ENCODE results near the gene CFAP65. TPM values are rescaled to one million over a fixed set of nuclear protein-coding genes. Genes with fewer than 3 reads are reported as not detected.

CFAP65 gene
- total RNA-seq, 2 experiments from 2014 or later = not detected

- DNase-seq = no peak
- Mint-ChIP-seq H3K27me3 (peaks cover 57% of the 10 kb centered on the region), H3K36me3 (ENCODE audit: low read depth) (no peaks in the 10 kb centered on the region), H3K9me3 (no peaks in the 10 kb centered on the region), H3K27ac (no peak overlapping the region), H3K4me3 (no peak overlapping the region), H3K4me1 (peaks cover 4% of the 10 kb centered on the region)
- POLR2A ChIA-PET = no interaction called here
- CTCF ChIA-PET = interaction anchor here (1.0 kb wide), 1 partner anchor 33 kb away, joined by 3 read pairs; no protein-coding TSS in a partner anchor
Measured at GRCh38 chr2:219037783-219038499, 3.4 kb downstream of the CFAP65 start.

GRCh38 chr2:219035942-219036341 lies 5.4 kb downstream of the CFAP65 start:
- ChIA-PET POLR2A (no interaction called here), CTCF (no interaction called here)
- no peaks in the 10 kb centered on the region for H3K36me3 Mint-ChIP-seq (ENCODE audit: low read depth)
- DNase-seq = no peak
- H3K27ac Mint-ChIP-seq = no peak overlapping the region
- peaks cover 51% of the 10 kb centered on the region for H3K27me3 Mint-ChIP-seq
- H3K4me1 Mint-ChIP-seq = no peaks in the 10 kb centered on the region
- H3K4me3 Mint-ChIP-seq = no peak overlapping the region
- H3K9me3 Mint-ChIP-seq = no peaks in the 10 kb centered on the region

GRCh38 chr2:219034823-219035222 lies 6.5 kb downstream of the CFAP65 start:
- ChIA-PET CTCF (no interaction called here), POLR2A (no interaction called here)
- H3K4me3 Mint-ChIP-seq = no peak overlapping the region
- H3K9me3 Mint-ChIP-seq = no peaks in the 10 kb centered on the region
- no peaks in the 10 kb centered on the region for H3K36me3 Mint-ChIP-seq (ENCODE audit: low read depth)
- H3K27me3 Mint-ChIP-seq = peaks cover 42% of the 10 kb centered on the region
- H3K27ac Mint-ChIP-seq = no peak overlapping the region
- DNase-seq = no peak
- H3K4me1 Mint-ChIP-seq = no peaks in the 10 kb centered on the region

- DNase-seq = no peak
- ChIA-PET POLR2A (no interaction called here), CTCF (interaction anchor here (4.6 kb wide), 1 partner anchor 123 kb away, joined by 76 read pairs; no protein-coding TSS in a partner anchor)
- Mint-ChIP-seq H3K27ac (no peak overlapping the region), H3K27me3 (peaks cover 33% of the 10 kb centered on the region), H3K4me3 (no peak overlapping the region), H3K4me1 (no peaks in the 10 kb centered on the region), H3K9me3 (no peaks in the 10 kb centered on the region), H3K36me3 (ENCODE audit: low read depth) (no peaks in the 10 kb centered on the region)
Measured at GRCh38 chr2:219032051-219032745, 9.1 kb downstream of the CFAP65 start.

GRCh38 chr2:219031005-219031738 lies 10.1 kb downstream of the CFAP65 start:
- Mint-ChIP-seq H3K9me3 (no peaks in the 10 kb centered on the region), H3K36me3 (ENCODE audit: low read depth) (no peaks in the 10 kb centered on the region), H3K4me3 (no peak overlapping the region), H3K4me1 (no peaks in the 10 kb centered on the region), H3K27me3 (peaks cover 33% of the 10 kb centered on the region), H3K27ac (no peak overlapping the region)
- CTCF ChIA-PET = interaction anchor here (1.4 to 4.6 kb wide), 4 partner anchors 10 to 124 kb away, joined by 3 to 76 read pairs (median 20); partner anchors contain the start of gene CFAP65
- POLR2A ChIA-PET = no interaction called here
- no peak for DNase-seq

GRCh38 chr2:219030177-219030940 lies 11.0 kb downstream of the CFAP65 start:
- POLR2A ChIA-PET = interaction anchor here (0.5 to 1.3 kb wide), 2 partner anchors 10 to 150 kb away, joined by 3 read pairs; no protein-coding TSS in a partner anchor
- no peak for DNase-seq
- CTCF ChIA-PET = interaction anchor here (0.6 to 4.6 kb wide), 36 partner anchors 10 to 358 kb away, joined by 3 to 76 read pairs (median 4); partner anchors contain the start of genes CFAP65 and DNPEP

GRCh38 chr2:219029829-219030165 lies 11.5 kb downstream of the CFAP65 start:
- Mint-ChIP-seq H3K4me1 (no peaks in the 10 kb centered on the region), H3K27me3 (peaks cover 23% of the 10 kb centered on the region), H3K4me3 (no peak overlapping the region), H3K36me3 (ENCODE audit: low read depth) (no peaks in the 10 kb centered on the region), H3K27ac (no peak overlapping the region), H3K9me3 (no peaks in the 10 kb centered on the region)
- CTCF ChIA-PET = interaction anchor here (0.6 to 4.6 kb wide), 36 partner anchors 9 to 358 kb away, joined by 3 to 76 read pairs (median 4); partner anchors contain the start of genes CFAP65 and DNPEP
- peak; percentile 76 for DNase-seq
- POLR2A ChIA-PET = interaction anchor here (0.5 to 1.3 kb wide), 2 partner anchors 9 to 151 kb away, joined by 3 read pairs; no protein-coding TSS in a partner anchor

More at GRCh38 chr2:219030177-219030940, 11.0 kb downstream of the CFAP65 start:
- Mint-ChIP-seq H3K36me3 (ENCODE audit: low read depth) (no peaks in the 10 kb centered on the region), H3K4me3 (no peak overlapping the region), H3K4me1 (no peaks in the 10 kb centered on the region), H3K9me3 (no peaks in the 10 kb centered on the region), H3K27me3 (peaks cover 28% of the 10 kb centered on the region), H3K27ac (no peak overlapping the region)

GRCh38 chr2:219028996-219029828 lies 12.1 kb downstream of the CFAP65 start:
- CTCF ChIA-PET = interaction anchor here (0.6 to 4.6 kb wide), 36 partner anchors 9 to 359 kb away, joined by 3 to 76 read pairs (median 4); partner anchors contain the start of genes CFAP65 and DNPEP
- H3K27me3 Mint-ChIP-seq = peaks cover 17% of the 10 kb centered on the region
- no peaks in the 10 kb centered on the region for H3K36me3 Mint-ChIP-seq (ENCODE audit: low read depth)
- no peaks in the 10 kb centered on the region for H3K9me3 Mint-ChIP-seq
- no peak overlapping the region for H3K27ac Mint-ChIP-seq
- POLR2A ChIA-PET = interaction anchor here (1.3 kb wide), 1 partner anchor 9 kb away, joined by 3 read pairs; no protein-coding TSS in a partner anchor
- no peak overlapping the region for H3K4me3 Mint-ChIP-seq
- DNase-seq = no peak
- H3K4me1 Mint-ChIP-seq = no peaks in the 10 kb centered on the region

GRCh38 chr2:219028141-219028540 lies 13.2 kb downstream of the CFAP65 start:
- Mint-ChIP-seq H3K4me1 (no peaks in the 10 kb centered on the region), H3K9me3 (no peaks in the 10 kb centered on the region), H3K4me3 (no peak overlapping the region), H3K27ac (no peak overlapping the region), H3K27me3 (peaks cover 10% of the 10 kb centered on the region), H3K36me3 (ENCODE audit: low read depth) (no peaks in the 10 kb centered on the region)
- ChIA-PET POLR2A (interaction anchor here (1.0 kb wide), 1 partner anchor 225 kb away, joined by 3 read pairs; the partner anchor contains the start of gene TUBA4B), CTCF (interaction anchor here (1.4 to 4.6 kb wide), 2 partner anchors 31 to 128 kb away, joined by 5 to 76 read pairs; no protein-coding TSS in a partner anchor)
- no peak for DNase-seq

- H3K4me1 Mint-ChIP-seq = no peaks in the 10 kb centered on the region
- ChIA-PET POLR2A (interaction anchor here (1.0 kb wide), 1 partner anchor 225 kb away, joined by 3 read pairs; the partner anchor contains the start of gene TUBA4B), CTCF (interaction anchor here (0.8 to 2.5 kb wide), 7 partner anchors 16 to 218 kb away, joined by 3 to 7 read pairs (median 3); partner anchors contain the start of genes GLB1L and STK16)
- no peak for DNase-seq
- no peaks in the 10 kb centered on the region for H3K9me3 Mint-ChIP-seq
- peaks cover 7% of the 10 kb centered on the region for H3K27me3 Mint-ChIP-seq
- H3K27ac Mint-ChIP-seq = no peak overlapping the region
- H3K36me3 Mint-ChIP-seq (ENCODE audit: low read depth) = no peaks in the 10 kb centered on the region
- no peak overlapping the region for H3K4me3 Mint-ChIP-seq
Measured at GRCh38 chr2:219027511-219028055, 13.7 kb downstream of the CFAP65 start.

GRCh38 chr2:219026946-219027345 lies 14.4 kb downstream of the CFAP65 start:
- CTCF ChIA-PET = interaction anchor here (0.8 to 2.5 kb wide), 7 partner anchors 16 to 218 kb away, joined by 3 to 7 read pairs (median 3); partner anchors contain the start of genes GLB1L and STK16
- Mint-ChIP-seq H3K4me3 (no peak overlapping the region), H3K9me3 (no peaks in the 10 kb centered on the region), H3K27me3 (peaks cover under 1% of the 10 kb centered on the region), H3K27ac (no peak overlapping the region), H3K36me3 (ENCODE audit: low read depth) (no peaks in the 10 kb centered on the region), H3K4me1 (no peaks in the 10 kb centered on the region)
- POLR2A ChIA-PET = interaction anchor here (1.0 kb wide), 1 partner anchor 226 kb away, joined by 3 read pairs; the partner anchor contains the start of gene TUBA4B
- no peak for DNase-seq
